GM18858 (cell line): ENCODE results near the gene SFRP4.
A peak's percentile ranks its signal among the peaks of the same experiment; 100 is the strongest.

Source experiments
- ATAC-seq: cut with Tn5 transposase; IDR thresholded peaks from one replicate; pipeline ENCODE4 v1.9.1; 2021; ENCODE audit not compliant: unreplicated experiment

Gene SFRP4

GRCh38 chr7:37925620-37926019, 9.0 kb upstream of the SFRP4 start:
- ATAC-seq, result no peak

GRCh38 chr7:37924491-37925041, 7.9 kb upstream of the SFRP4 start:
- ATAC-seq, result no peak

GRCh38 chr7:37923996-37924395, 7.4 kb upstream of the SFRP4 start:
- no peak for ATAC-seq

- no peak for ATAC-seq
Measured at GRCh38 chr7:37921876-37922275, 5.3 kb upstream of the SFRP4 start.

- ATAC-seq, result peak; percentile 39
Measured at GRCh38 chr7:37920849-37921805, 4.5 kb upstream of the SFRP4 start.

- peak; percentile 37 for ATAC-seq
Measured at GRCh38 chr7:37920305-37920848, 3.8 kb upstream of the SFRP4 start, which contains the start of gene EPDR1. TSS of gene EPDR1 (plus strand) at chr7:37920640. CDS start at chr7:37920940, 300 bp downstream.

- ATAC-seq, result no peak
Measured at GRCh38 chr7:37918526-37918925, 1.9 kb upstream of the SFRP4 start.

GRCh38 chr7:37916017-37916672, 472 bp downstream of the SFRP4 start:
- ATAC-seq, result no peak

GRCh38 chr7:37915438-37915837, 1.2 kb downstream of the SFRP4 start:
- ATAC-seq, result no peak

GRCh38 chr7:37912756-37913155, 3.9 kb downstream of the SFRP4 start:
- ATAC-seq, result no peak

GRCh38 chr7:37908221-37908788, 8.3 kb downstream of the SFRP4 start:
- no peak for ATAC-seq

GRCh38 chr7:37901890-37902524, 14.6 kb downstream of the SFRP4 start:
- no peak for ATAC-seq

- no peak for ATAC-seq
Measured at GRCh38 chr7:37901236-37901827, 15.3 kb downstream of the SFRP4 start.

GRCh38 chr7:37899712-37900247, 16.8 kb downstream of the SFRP4 start:
- ATAC-seq, result no peak

GRCh38 chr7:37894671-37895070, 21.9 kb downstream of the SFRP4 start:
- ATAC-seq, result no peak

GRCh38 chr7:37893359-37893758, 23.3 kb downstream of the SFRP4 start:
- ATAC-seq, result no peak

GRCh38 chr7:37882086-37882485, 34.5 kb downstream of the SFRP4 start:
- ATAC-seq, result no peak
